Liver (tissue), 9 donors: ENCODE data around the gene ZIC1. TPM values are rescaled to one million over a fixed set of nuclear protein-coding genes. Genes with fewer than 3 reads are reported as not detected.

ENCODE experiments used
- DNase-seq: peaks from one replicate; pipeline ENCODE4 v3.0.0-alpha.2; 2017; ENCODE audit warnings: low spot score
- H3K27ac ChIP-seq, 2 donors: one replicate each; pipeline ENCODE4 v1.7.0; 2013; ENCODE audit warnings: inconsistent platforms in 2 of 2, low read length in 2 of 2, control low read depth in 1 of 2, low read depth in 1 of 2, mild to moderate bottlenecking in 1 of 2
- H3K27me3 ChIP-seq, 4 donors: one replicate each; pipeline versions ENCODE4 v1.6.1 to v1.7.0; 2013; ENCODE audit warnings: low read length in 3 of 4, inconsistent platforms in 1 of 4, mild to moderate bottlenecking in 1 of 4, moderate library complexity in 1 of 4; ENCODE audit not compliant: control insufficient read depth in 4 of 4, insufficient read depth in 4 of 4
- H3K36me3 ChIP-seq, 4 donors: one replicate each; pipeline versions ENCODE4 v1.6.1 to v1.7.0; 2013; ENCODE audit warnings: low read length in 3 of 4, mild to moderate bottlenecking in 3 of 4, low read depth in 1 of 4, moderate library complexity in 1 of 4; ENCODE audit not compliant: control insufficient read depth in 4 of 4, insufficient read depth in 3 of 4
- H3K4me1 ChIP-seq, 4 donors: one replicate each; pipeline versions ENCODE4 v1.6.1 to v1.7.0; 2013; ENCODE audit warnings: low read length in 3 of 4, mild to moderate bottlenecking in 3 of 4, moderate library complexity in 1 of 4; ENCODE audit not compliant: control insufficient read depth in 4 of 4, insufficient read depth in 4 of 4
- H3K4me3 ChIP-seq, 3 donors: one replicate each; pipeline versions ENCODE4 v1.6.1 to v1.7.0; 2013; ENCODE audit warnings: low read length in 3 of 3, control low read depth in 1 of 3, low read depth in 1 of 3, mild to moderate bottlenecking in 1 of 3
- H3K9ac ChIP-seq, 2 donors: one replicate each; pipeline ENCODE4 v1.7.0; 2013; ENCODE audit warnings: low read length in 2 of 2, mild to moderate bottlenecking in 2 of 2, moderate library complexity in 2 of 2, control low read depth in 1 of 2, low read depth in 1 of 2
- H3K9me3 ChIP-seq, 4 donors: one replicate each; pipeline versions ENCODE4 v1.6.1 to v1.7.0; 2013; ENCODE audit warnings: low read length in 3 of 4; ENCODE audit not compliant: control insufficient read depth in 4 of 4
- EGR1 ChIP-seq, 2 donors: IDR thresholded peaks; 2 replicates each; pipeline ENCODE4 v1.6.1; 2016 to 2018; ENCODE audit warnings: antibody characterized with exemption in 2 of 2, low read depth in 2 of 2
- FOXA1 ChIP-seq: IDR thresholded peaks from 2 replicates; pipeline ENCODE4 v1.6.1; 2016; ENCODE audit warnings: antibody characterized with exemption
- FOXA2 ChIP-seq: IDR thresholded peaks from 2 replicates; pipeline ENCODE4 v1.6.1; 2016; ENCODE audit warnings: antibody characterized with exemption
- GABPA ChIP-seq, 2 donors: IDR thresholded peaks in 1 of 2; conservative IDR thresholded peaks in 1 of 2; 2 replicates each; pipeline ENCODE4 v1.6.1; 2016; ENCODE audit warnings: antibody characterized with exemption in 2 of 2, mild to moderate bottlenecking in 1 of 2, moderate library complexity in 1 of 2
- HNF4A ChIP-seq, 2 donors: conservative IDR thresholded peaks; 2 replicates each; pipeline ENCODE4 v1.6.1; 2016; ENCODE audit warnings: antibody characterized with exemption in 2 of 2, mild to moderate bottlenecking in 2 of 2
- JUND ChIP-seq, 2 donors: IDR thresholded peaks; 2 replicates each; pipeline ENCODE4 v1.6.1; 2016; ENCODE audit warnings: antibody characterized with exemption in 2 of 2
- NR2F2 ChIP-seq: IDR thresholded peaks from 2 replicates; pipeline ENCODE4 v1.6.1; 2016; ENCODE audit warnings: antibody characterized with exemption
- RAD21 ChIP-seq, 2 donors: IDR thresholded peaks; 2 replicates each; pipeline ENCODE4 v1.6.1; 2016; ENCODE audit warnings: antibody characterized with exemption in 2 of 2, mild to moderate bottlenecking in 2 of 2
- TAF1 ChIP-seq: conservative IDR thresholded peaks from 2 replicates; pipeline ENCODE4 v1.6.1; 2016; ENCODE audit warnings: antibody characterized with exemption, mild to moderate bottlenecking
- WGBS: extraction: QIAGEN DNeasy Blood & Tissue Kit; methylation state at CpG from one replicate; pipeline ENCODE4 v1.1.7; 2013; 5-methylcytosine and 5-hydroxymethylcytosine counted together
- polyA plus RNA-seq, 2 donors: library from polyadenylated mRNA; stranded (reverse) in 1 of 2; unstranded in 1 of 2; fragments of 200-250 nt in 1 of 2; fragments of >200 nt in 1 of 2; fragmentation: Nextera tagmentation in 1 of 2; extraction: Ambion mirVana in 1 of 2; gene quantifications; one replicate each; pipeline versions ENCODE4 v1.2.1 to v1.2.3, GENCODE V29; 2013 to 2015
- total RNA-seq, 2 donors: library from RNA; depleted of rRNA; stranded (reverse); fragments of >200 nt; gene quantifications; one replicate each; pipeline ENCODE4 v1.2.3, GENCODE V29; 2014
- TF ChIP-seq, protein P1 (sequence below): IDR thresholded peaks from 2 replicates; pipeline ENCODE4 v1.6.1; 2016; ENCODE audit warnings: antibody characterized with exemption
- TF ChIP-seq, protein P2 (sequence below): IDR thresholded peaks from 2 replicates; pipeline ENCODE4 v1.6.1; 2016; ENCODE audit warnings: antibody characterized with exemption
- TF ChIP-seq, protein P3 (sequence below): fragments of 150-350 bp; IDR thresholded peaks from 2 replicates; pipeline ENCODE4 v1.5.1; 2017; ENCODE audit warnings: improper control_type of control experiment, low read depth, low read length; ENCODE audit not compliant: missing input control
- TF ChIP-seq, protein P4 (sequence below): IDR thresholded peaks from 2 replicates; pipeline ENCODE4 v1.6.1; 2016; ENCODE audit warnings: antibody characterized with exemption, mild to moderate bottlenecking
- TF ChIP-seq, protein P5 (sequence below): IDR thresholded peaks from 2 replicates; pipeline ENCODE4 v1.6.1; 2016; ENCODE audit warnings: antibody characterized with exemption
- donor health status: healthy.
- donor health status: healthy.
- donor health status: healthy.
- donor health status: healthy.
- donor health status: healthy.

Gene ZIC1
- total and polyA plus RNA-seq, 4 donors: 4.4 TPM; not detected in 3

DNA sequence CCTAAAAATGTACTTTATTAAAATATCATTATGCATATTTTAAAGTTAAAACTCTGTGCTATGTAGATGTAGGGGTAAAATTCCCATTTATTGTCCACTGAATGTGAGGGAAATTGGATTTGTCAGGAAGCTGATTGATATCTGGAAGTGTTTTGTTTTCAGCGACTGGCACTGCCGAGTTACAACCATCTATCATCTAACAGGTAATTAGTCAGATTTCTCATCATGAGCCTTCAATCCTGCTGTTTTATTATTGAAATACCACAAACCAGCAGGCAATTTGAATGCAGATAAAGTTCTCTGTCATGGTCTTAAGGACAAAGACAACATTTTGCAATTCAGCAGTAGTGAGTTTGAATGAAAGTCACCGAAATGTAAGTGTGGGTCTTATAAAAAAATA lies 40.5 kb downstream of the ZIC1 start:
- Histone ChIP-seq H3K9ac (no peak overlapping the region), H3K4me1 (no peaks in the 10 kb centered on the region), H3K27me3 (no peaks in the 10 kb centered on the region), H3K9me3 (no peaks in the 10 kb centered on the region), H3K27ac (no peak overlapping the region), H3K36me3 (no peaks in the 10 kb centered on the region), H3K4me3 (no peak overlapping the region)
- 31% methylated on average over 3 of the region's 3 CpGs for WGBS
- DNase-seq: no peak
- TF ChIP-seq FOXA1 (no peak), HNF4A (conservative IDR thresholded peaks at IDR 0.05) (no peak), NR2F2 (no peak)
- TF ChIP-seq, protein P1, sequence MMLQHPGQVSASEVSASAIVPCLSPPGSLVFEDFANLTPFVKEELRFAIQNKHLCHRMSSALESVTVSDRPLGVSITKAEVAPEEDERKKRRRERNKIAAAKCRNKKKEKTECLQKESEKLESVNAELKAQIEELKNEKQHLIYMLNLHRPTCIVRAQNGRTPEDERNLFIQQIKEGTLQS: no peak

DNA sequence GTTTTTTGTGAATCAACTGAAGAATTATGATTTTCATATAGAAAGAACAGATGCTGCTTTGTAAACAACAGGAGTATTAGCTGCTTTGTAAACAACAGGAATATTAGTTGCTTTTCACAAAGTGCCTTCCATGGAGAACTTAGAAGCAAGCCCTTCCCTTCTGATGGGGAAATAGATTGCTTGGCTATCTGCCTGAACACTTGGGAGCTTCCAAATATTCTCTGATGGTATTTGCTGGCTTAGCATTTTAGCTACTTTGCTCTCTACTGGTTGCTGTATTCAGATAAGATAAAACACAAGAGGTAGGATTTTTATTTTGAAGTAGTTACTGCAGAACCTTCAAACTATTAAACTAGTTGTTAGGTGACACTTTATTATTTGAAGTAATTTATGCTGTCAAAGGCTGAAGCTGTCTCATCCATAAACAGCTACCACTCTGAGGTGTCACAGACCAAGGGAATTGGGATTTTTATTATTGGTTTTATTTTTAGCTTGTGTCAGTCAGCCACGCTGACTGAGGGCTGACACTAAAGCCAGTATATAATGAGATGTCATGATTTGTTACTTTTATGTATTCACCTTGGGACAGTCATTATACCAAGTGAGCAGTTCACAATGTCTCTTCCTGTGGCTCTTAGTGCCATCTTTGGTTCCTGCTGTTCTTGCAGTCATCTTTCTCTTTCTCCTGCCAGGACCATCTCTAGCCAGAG lies 50.0 kb downstream of the ZIC1 start:
- TF ChIP-seq, protein P2, sequence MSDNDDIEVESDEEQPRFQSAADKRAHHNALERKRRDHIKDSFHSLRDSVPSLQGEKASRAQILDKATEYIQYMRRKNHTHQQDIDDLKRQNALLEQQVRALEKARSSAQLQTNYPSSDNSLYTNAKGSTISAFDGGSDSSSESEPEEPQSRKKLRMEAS: no peak
- TF ChIP-seq, protein P3, sequence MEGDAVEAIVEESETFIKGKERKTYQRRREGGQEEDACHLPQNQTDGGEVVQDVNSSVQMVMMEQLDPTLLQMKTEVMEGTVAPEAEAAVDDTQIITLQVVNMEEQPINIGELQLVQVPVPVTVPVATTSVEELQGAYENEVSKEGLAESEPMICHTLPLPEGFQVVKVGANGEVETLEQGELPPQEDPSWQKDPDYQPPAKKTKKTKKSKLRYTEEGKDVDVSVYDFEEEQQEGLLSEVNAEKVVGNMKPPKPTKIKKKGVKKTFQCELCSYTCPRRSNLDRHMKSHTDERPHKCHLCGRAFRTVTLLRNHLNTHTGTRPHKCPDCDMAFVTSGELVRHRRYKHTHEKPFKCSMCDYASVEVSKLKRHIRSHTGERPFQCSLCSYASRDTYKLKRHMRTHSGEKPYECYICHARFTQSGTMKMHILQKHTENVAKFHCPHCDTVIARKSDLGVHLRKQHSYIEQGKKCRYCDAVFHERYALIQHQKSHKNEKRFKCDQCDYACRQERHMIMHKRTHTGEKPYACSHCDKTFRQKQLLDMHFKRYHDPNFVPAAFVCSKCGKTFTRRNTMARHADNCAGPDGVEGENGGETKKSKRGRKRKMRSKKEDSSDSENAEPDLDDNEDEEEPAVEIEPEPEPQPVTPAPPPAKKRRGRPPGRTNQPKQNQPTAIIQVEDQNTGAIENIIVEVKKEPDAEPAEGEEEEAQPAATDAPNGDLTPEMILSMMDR: no peak
- TF ChIP-seq, protein P4, sequence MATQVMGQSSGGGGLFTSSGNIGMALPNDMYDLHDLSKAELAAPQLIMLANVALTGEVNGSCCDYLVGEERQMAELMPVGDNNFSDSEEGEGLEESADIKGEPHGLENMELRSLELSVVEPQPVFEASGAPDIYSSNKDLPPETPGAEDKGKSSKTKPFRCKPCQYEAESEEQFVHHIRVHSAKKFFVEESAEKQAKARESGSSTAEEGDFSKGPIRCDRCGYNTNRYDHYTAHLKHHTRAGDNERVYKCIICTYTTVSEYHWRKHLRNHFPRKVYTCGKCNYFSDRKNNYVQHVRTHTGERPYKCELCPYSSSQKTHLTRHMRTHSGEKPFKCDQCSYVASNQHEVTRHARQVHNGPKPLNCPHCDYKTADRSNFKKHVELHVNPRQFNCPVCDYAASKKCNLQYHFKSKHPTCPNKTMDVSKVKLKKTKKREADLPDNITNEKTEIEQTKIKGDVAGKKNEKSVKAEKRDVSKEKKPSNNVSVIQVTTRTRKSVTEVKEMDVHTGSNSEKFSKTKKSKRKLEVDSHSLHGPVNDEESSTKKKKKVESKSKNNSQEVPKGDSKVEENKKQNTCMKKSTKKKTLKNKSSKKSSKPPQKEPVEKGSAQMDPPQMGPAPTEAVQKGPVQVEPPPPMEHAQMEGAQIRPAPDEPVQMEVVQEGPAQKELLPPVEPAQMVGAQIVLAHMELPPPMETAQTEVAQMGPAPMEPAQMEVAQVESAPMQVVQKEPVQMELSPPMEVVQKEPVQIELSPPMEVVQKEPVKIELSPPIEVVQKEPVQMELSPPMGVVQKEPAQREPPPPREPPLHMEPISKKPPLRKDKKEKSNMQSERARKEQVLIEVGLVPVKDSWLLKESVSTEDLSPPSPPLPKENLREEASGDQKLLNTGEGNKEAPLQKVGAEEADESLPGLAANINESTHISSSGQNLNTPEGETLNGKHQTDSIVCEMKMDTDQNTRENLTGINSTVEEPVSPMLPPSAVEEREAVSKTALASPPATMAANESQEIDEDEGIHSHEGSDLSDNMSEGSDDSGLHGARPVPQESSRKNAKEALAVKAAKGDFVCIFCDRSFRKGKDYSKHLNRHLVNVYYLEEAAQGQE: no peak
- no peak for TF ChIP-seq JUND (IDR thresholded peaks at IDR 0.05)
- no peak for TF ChIP-seq EGR1 (IDR thresholded peaks at IDR 0.05; ENCODE audit: low read depth in 2 of 2)
- TF ChIP-seq, protein P5, sequence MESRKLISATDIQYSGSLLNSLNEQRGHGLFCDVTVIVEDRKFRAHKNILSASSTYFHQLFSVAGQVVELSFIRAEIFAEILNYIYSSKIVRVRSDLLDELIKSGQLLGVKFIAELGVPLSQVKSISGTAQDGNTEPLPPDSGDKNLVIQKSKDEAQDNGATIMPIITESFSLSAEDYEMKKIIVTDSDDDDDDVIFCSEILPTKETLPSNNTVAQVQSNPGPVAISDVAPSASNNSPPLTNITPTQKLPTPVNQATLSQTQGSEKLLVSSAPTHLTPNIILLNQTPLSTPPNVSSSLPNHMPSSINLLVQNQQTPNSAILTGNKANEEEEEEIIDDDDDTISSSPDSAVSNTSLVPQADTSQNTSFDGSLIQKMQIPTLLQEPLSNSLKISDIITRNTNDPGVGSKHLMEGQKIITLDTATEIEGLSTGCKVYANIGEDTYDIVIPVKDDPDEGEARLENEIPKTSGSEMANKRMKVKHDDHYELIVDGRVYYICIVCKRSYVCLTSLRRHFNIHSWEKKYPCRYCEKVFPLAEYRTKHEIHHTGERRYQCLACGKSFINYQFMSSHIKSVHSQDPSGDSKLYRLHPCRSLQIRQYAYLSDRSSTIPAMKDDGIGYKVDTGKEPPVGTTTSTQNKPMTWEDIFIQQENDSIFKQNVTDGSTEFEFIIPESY: no peak
- no peak for TF ChIP-seq NR2F2
- TF ChIP-seq GABPA (IDR thresholded peaks at IDR 0.05 in 1 of 2, conservative IDR thresholded peaks at IDR 0.05 in 1 of 2): no peak
- TF ChIP-seq FOXA2: no peak
- TF ChIP-seq TAF1: no peak
- TF ChIP-seq FOXA1: no peak
- TF ChIP-seq RAD21 (IDR thresholded peaks at IDR 0.05): no peak
- TF ChIP-seq HNF4A (conservative IDR thresholded peaks at IDR 0.05): no peak
- TF ChIP-seq, protein P1: no peak
- H3K4me1 ChIP-seq: no peaks in the 10 kb centered on the region
- WGBS: 66% methylated on average over 1 of the region's 1 CpG
- H3K4me3 ChIP-seq: no peak overlapping the region
- no peak for DNase-seq
- no peaks in the 10 kb centered on the region for H3K36me3 ChIP-seq
- no peak overlapping the region for H3K27ac ChIP-seq
- no peaks in the 10 kb centered on the region for H3K27me3 ChIP-seq
- no peaks in the 10 kb centered on the region for H3K9me3 ChIP-seq
- no peak overlapping the region for H3K9ac ChIP-seq
